Uterus (tissue), 2 donors: Measurements from ENCODE around the gene PCSK9.

Experiments used
- CTCF ChIP-seq, 4 experiments: fragments of 200-600 bp in 2 of 4; fragments of 450-650 bp in 2 of 4; sonication (generic) in 2 of 4; IDR thresholded peaks; one replicate each; pipeline ENCODE4 v1.5.1; 2016 to 2019; ENCODE audit warnings: antibody characterized with exemption in 4 of 4, mild to moderate bottlenecking in 2 of 4, moderate library complexity in 1 of 4
- POLR2A ChIP-seq, 2 donors: fragments of 450-650 bp; IDR thresholded peaks; one replicate each; pipeline ENCODE4 v1.6.1; 2016; ENCODE audit warnings: antibody characterized with exemption in 2 of 2, mild to moderate bottlenecking in 1 of 2, moderate library complexity in 1 of 2

- TF ChIP-seq CTCF (IDR thresholded peaks at IDR 0.05) (no peak), POLR2A (IDR thresholded peaks at IDR 0.05) (no peak)
These were observed 33.8 kb upstream of the PCSK9 start for GRCh38 chr1:55005351-55006140.
